Effector memory CD8-positive, alpha-beta T cell (primary cell): ENCODE measurements around the gene SRC.

ENCODE experiments used
- ATAC-seq: fragments of 150-1000 bp; cut with Tn5 transposase; replicated peaks from 2 replicates; pipeline ENCODE4 v1.10.0; 2021; ENCODE audit warnings: mild to moderate bottlenecking, moderate library complexity
- DNase-seq, 3 experiments: peaks; one replicate each; pipeline ENCODE4 v3.0.0; 2021
- H3K27ac Mint-ChIP-seq, 2 donors: one replicate each; pipeline ENCODE4 v1.8.0; 2022; ENCODE audit warnings: mild to moderate bottlenecking in 2 of 2, mixed read lengths in 2 of 2, moderate library complexity in 2 of 2
- H3K27me3 Mint-ChIP-seq, 2 donors: one replicate each; pipeline ENCODE4 v1.8.0; 2022; ENCODE audit warnings: mixed read lengths in 2 of 2
- H3K36me3 Mint-ChIP-seq: one replicate; pipeline ENCODE4 v1.8.0; 2022; ENCODE audit warnings: mild to moderate bottlenecking, moderate library complexity, mixed read lengths; ENCODE audit not compliant: insufficient read depth
- H3K4me1 Mint-ChIP-seq, 2 donors: one replicate each; pipeline ENCODE4 v1.8.0; 2022; ENCODE audit warnings: low read depth in 2 of 2, mixed read lengths in 2 of 2
- H3K4me3 Mint-ChIP-seq, 2 donors: one replicate each; pipeline ENCODE4 v1.8.0; 2022; ENCODE audit warnings: mild to moderate bottlenecking in 2 of 2, mixed read lengths in 2 of 2, moderate library complexity in 2 of 2
- H3K9me3 Mint-ChIP-seq, 2 donors: one replicate each; pipeline ENCODE4 v1.8.0; 2022; ENCODE audit warnings: mixed read lengths in 2 of 2

SRC gene

GRCh38 chr20:37309290-37309689 lies 36.6 kb upstream of the SRC start:
- no peaks in the 10 kb centered on the region for H3K27me3 Mint-ChIP-seq
- H3K4me1 Mint-ChIP-seq, result peaks cover 20 to 32% of the 10 kb centered on the region in 2 donors
- H3K36me3 Mint-ChIP-seq, result peaks cover 14% of the 10 kb centered on the region
- DNase-seq, result no peak
- H3K9me3 Mint-ChIP-seq, result no peaks in the 10 kb centered on the region
- no peak overlapping the region for H3K4me3 Mint-ChIP-seq
- ATAC-seq, result no peak
- H3K27ac Mint-ChIP-seq, result peak overlapping the region in 1 of 2 donors; percentile 17

- Mint-ChIP-seq H3K27me3 (no peaks in the 10 kb centered on the region), H3K36me3 (peaks cover 14% of the 10 kb centered on the region), H3K4me1 (peaks cover 20 to 31% of the 10 kb centered on the region in 2 donors), H3K27ac (peak overlapping the region; percentile 5 to 44), H3K9me3 (no peaks in the 10 kb centered on the region), H3K4me3 (no peak overlapping the region)
- DNase-seq (no peak), ATAC-seq (no peak)
These were observed 35.9 kb upstream of the SRC start for GRCh38 chr20:37309936-37310590.

DNA sequence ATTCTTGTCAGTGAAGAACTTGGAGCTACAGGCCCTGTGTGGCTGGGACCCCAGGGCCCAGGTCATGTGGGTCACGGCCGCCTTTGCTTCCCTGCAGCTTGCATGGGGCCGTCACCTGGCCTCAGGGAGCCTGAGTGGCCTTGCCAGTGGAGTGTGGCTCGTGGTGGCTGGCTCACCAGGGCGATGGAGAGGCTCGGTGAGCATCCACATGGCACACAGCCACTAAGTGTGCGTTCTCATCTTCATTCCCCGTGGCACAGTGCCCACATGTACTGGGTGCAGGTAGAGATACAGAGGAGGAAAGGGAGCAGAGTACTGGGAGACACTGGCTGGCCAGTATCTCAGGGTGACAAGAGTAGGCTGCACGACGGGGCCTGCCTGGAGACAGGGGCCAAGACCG lies 35.0 kb upstream of the SRC start:
- DNase-seq (no peak), ATAC-seq (no peak)
- peaks cover 14% of the 10 kb centered on the region for H3K36me3 Mint-ChIP-seq
- H3K27me3 Mint-ChIP-seq, result no peaks in the 10 kb centered on the region
- H3K4me3 Mint-ChIP-seq, result no peak overlapping the region
- peak overlapping the region in 1 of 2 donors; percentile 44 for H3K27ac Mint-ChIP-seq
- H3K4me1 Mint-ChIP-seq, result peaks cover 27 to 36% of the 10 kb centered on the region in 2 donors
- H3K9me3 Mint-ChIP-seq, result no peaks in the 10 kb centered on the region

- no peaks in the 10 kb centered on the region for H3K27me3 Mint-ChIP-seq
- DNase-seq, result no peak
- ATAC-seq, result no peak
- no peak overlapping the region for H3K4me3 Mint-ChIP-seq
- no peak overlapping the region for H3K27ac Mint-ChIP-seq
- peaks cover 14% of the 10 kb centered on the region for H3K36me3 Mint-ChIP-seq
- peaks cover 33 to 39% of the 10 kb centered on the region in 2 donors for H3K4me1 Mint-ChIP-seq
- no peaks in the 10 kb centered on the region for H3K9me3 Mint-ChIP-seq
These were observed 34.1 kb upstream of the SRC start for GRCh38 chr20:37311710-37312355.

DNA sequence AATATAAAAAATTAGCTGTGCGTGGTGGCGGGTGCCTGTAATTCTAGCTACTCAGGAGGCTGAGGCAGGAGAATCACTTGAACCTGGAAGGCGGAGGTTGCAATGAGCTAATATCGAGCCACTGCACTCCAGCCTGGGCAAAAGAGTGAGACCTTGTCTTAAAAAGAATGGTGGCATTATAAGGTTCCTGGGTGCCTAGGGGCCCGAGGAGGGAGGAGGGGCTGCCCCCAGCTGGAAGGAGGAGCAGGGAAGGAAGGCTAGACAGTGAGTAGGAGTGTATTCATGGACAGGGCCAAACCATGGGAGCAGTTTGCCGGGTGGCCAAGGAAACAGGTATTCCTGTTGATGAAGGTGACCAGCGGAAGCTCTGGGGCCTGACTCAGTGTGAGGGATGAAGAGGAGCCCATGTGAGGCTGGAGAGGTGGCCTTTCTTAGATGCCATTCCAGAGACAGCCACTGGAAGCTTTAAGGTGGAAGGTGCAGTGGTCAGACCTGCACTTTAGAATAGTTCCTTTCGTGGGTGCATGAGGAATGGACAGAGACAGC lies 32.3 kb upstream of the SRC start:
- DNase-seq, result no peak
- no peak overlapping the region for H3K4me3 Mint-ChIP-seq
- peak overlapping the region; percentile 90 to 95 for H3K27ac Mint-ChIP-seq
- no peaks in the 10 kb centered on the region for H3K27me3 Mint-ChIP-seq
- H3K4me1 Mint-ChIP-seq, result peaks cover 33 to 43% of the 10 kb centered on the region in 2 donors
- no peaks in the 10 kb centered on the region for H3K9me3 Mint-ChIP-seq
- no peak for ATAC-seq
- H3K36me3 Mint-ChIP-seq, result peaks cover 9% of the 10 kb centered on the region

- H3K4me3 Mint-ChIP-seq, result no peak overlapping the region
- H3K27ac Mint-ChIP-seq, result peak overlapping the region; percentile 90 to 95
- DNase-seq (no peak), ATAC-seq (no peak)
- H3K9me3 Mint-ChIP-seq, result no peaks in the 10 kb centered on the region
- H3K36me3 Mint-ChIP-seq, result peaks cover 8% of the 10 kb centered on the region
- peaks cover 33 to 43% of the 10 kb centered on the region in 2 donors for H3K4me1 Mint-ChIP-seq
- H3K27me3 Mint-ChIP-seq, result no peaks in the 10 kb centered on the region
These were observed 31.8 kb upstream of the SRC start for GRCh38 chr20:37314099-37314498.

DNA sequence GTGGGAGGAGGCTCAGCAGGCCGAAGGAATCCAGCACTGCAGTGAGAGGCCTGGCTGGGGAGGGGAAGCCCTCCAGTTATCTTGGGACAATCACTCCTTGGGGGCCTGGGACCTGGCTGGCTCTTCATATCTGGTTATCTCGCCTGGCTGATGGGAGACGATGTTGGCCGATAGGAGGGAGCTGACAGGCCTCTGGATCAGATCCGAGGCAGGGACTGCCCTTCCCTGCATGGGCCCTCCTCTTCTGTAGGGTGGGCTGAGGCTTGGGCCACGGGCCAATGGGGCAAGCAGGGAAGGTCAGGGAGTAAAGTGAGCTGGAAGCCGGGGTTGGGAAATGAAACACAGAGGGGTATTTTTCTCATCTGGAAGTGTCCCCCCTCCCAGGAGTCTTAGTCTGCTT lies 31.3 kb upstream of the SRC start:
- Mint-ChIP-seq H3K27me3 (no peaks in the 10 kb centered on the region), H3K27ac (peak overlapping the region; percentile 90 to 95), H3K4me1 (peaks cover 33 to 43% of the 10 kb centered on the region in 2 donors), H3K9me3 (no peaks in the 10 kb centered on the region), H3K36me3 (peaks cover 8% of the 10 kb centered on the region), H3K4me3 (no peak overlapping the region)
- ATAC-seq, result no peak
- no peak for DNase-seq

DNA sequence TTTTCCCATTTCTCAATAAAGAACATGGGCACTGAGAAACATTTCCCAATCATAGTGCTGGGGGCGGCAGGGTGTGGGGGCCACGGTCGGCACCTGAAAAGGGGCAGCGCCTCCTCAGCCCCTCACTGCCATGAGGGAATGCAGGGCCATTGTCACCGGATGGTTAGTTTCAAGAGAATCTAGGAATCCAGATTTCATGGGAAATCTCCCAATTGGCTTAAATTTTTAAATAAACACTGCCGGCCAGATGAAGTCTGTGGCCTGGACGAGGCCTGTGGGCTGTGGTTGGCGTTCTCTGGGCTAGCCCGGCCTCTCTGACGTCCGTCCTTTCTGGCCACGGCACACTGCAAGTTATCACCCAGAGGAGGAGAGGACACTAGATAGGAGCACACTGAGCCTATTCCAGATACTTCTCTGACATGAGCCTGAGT lies 30.9 kb upstream of the SRC start:
- Mint-ChIP-seq H3K4me3 (no peak overlapping the region), H3K27me3 (no peaks in the 10 kb centered on the region), H3K4me1 (peaks cover 31 to 43% of the 10 kb centered on the region in 2 donors), H3K9me3 (no peaks in the 10 kb centered on the region), H3K36me3 (peaks cover 7% of the 10 kb centered on the region), H3K27ac (peak overlapping the region; percentile 90 to 95)
- DNase-seq, result no peak
- ATAC-seq, result no peak

DNA sequence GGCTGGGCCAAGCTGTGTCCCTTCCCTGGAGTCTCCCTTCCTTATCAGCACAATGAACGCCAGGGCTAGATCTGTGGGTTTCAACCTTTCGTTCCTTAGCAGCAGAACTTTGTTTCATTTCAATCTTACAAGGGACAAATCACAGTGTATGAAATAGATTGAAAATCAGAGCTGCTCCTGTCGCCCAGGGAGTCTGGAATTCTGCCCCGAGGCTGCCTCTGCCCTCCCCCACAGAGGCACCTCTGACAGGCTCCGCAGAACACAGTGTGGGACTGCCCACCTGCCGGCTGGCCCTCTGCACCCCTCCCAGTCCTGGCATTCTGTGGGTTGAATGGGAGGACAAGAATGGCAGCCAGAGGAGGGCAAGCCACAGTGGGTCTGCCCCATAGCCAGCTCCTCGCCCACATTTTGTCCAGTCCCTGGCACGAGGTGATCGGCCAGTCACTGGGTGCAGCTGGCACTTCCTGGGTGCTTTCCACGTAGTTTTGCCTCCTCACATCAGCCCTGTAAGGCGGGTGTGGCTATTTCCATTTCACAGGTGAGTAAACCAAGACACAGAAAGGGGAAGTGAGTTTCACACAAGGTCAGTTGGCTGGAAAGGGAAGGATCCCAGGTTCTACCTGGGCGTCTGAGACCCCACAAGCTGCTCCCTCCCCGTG lies 30.4 kb upstream of the SRC start:
- Mint-ChIP-seq H3K4me1 (peaks cover 29 to 42% of the 10 kb centered on the region in 2 donors), H3K27ac (peak overlapping the region; percentile 90 to 95), H3K36me3 (peaks cover 7% of the 10 kb centered on the region), H3K4me3 (no peak overlapping the region), H3K9me3 (no peaks in the 10 kb centered on the region), H3K27me3 (no peaks in the 10 kb centered on the region)
- DNase-seq (no peak), ATAC-seq (peak; percentile 31)

DNA sequence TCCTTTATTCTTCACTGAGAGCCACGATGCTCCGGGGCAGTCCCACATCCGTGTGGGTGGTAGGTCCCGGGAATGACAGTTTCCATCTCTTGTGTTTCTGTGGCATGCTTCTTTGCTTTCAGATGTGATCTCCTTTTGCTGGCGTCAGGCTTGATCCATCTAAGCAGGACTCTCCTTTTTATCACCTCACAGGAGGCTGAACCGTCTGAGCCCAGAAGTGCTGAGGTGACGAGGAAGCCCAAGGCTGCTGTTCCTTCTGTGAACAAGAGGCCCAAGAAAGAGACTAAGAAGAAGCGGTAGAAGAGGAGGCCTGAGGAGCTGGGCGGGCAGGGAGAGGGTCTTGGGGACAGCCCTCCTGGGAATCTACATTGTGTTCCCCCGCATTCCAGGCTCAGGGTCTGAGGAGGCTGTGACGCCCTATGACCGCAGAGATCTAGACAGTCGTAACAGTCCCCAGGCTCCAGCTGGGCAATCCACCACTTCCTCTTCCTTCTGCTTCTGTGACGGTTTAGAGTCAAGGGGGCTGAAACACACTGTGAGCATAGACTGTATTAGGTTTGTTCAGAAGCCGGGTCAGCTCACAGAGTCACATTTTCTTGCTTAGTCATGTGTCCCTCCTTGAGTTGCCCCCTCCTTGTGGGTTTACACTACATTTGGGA lies 29.7 kb upstream of the SRC start:
- ATAC-seq, result peak; percentile 91
- DNase-seq, result peak; percentile 7 to 14 (median 10)
- peaks cover 28 to 36% of the 10 kb centered on the region in 2 donors for H3K4me1 Mint-ChIP-seq

GRCh38 chr20:37316775-37317170 lies 29.2 kb upstream of the SRC start:
- Mint-ChIP-seq H3K9me3 (no peaks in the 10 kb centered on the region), H3K27me3 (no peaks in the 10 kb centered on the region), H3K36me3 (peaks cover 7% of the 10 kb centered on the region), H3K27ac (peak overlapping the region; percentile 90 to 95), H3K4me1 (peaks cover 28 to 35% of the 10 kb centered on the region in 2 donors), H3K4me3 (no peak overlapping the region)
- ATAC-seq (no peak), DNase-seq (no peak)

More for the DNA sequence above, 29.7 kb upstream of the SRC start:
- Mint-ChIP-seq H3K27ac (peak overlapping the region; percentile 90 to 95), H3K36me3 (peaks cover 7% of the 10 kb centered on the region), H3K9me3 (no peaks in the 10 kb centered on the region), H3K27me3 (no peaks in the 10 kb centered on the region), H3K4me3 (no peak overlapping the region)

DNA sequence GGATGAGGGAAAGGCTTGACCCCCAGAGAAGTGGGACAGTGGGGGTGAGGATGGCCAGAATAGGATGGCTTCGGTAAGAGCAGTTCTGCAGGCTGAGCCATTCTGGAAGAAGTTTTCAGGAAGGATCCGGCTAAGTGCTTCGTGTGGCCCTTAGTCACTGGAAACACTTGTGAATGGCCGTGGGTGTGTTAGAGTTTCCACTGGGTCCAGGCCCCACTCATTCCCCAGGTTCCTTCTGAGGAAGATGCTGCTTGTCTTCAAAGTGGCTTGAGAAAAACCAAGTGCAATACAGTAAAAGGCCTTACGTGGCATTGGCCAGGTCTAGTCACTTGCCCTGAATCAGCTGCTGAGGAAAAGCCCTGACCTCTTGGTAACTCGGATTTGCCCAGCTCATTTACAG lies 28.6 kb upstream of the SRC start:
- H3K27me3 Mint-ChIP-seq, result no peaks in the 10 kb centered on the region
- H3K9me3 Mint-ChIP-seq, result no peaks in the 10 kb centered on the region
- peak overlapping the region; percentile 41 to 95 for H3K27ac Mint-ChIP-seq
- peaks cover 7% of the 10 kb centered on the region for H3K36me3 Mint-ChIP-seq
- DNase-seq (no peak), ATAC-seq (no peak)
- H3K4me3 Mint-ChIP-seq, result no peak overlapping the region
- H3K4me1 Mint-ChIP-seq, result peaks cover 28 to 31% of the 10 kb centered on the region in 2 donors

- H3K27ac Mint-ChIP-seq, result peak overlapping the region; percentile 41 to 66
- H3K9me3 Mint-ChIP-seq, result no peaks in the 10 kb centered on the region
- H3K4me3 Mint-ChIP-seq, result no peak overlapping the region
- no peaks in the 10 kb centered on the region for H3K27me3 Mint-ChIP-seq
- peaks cover 28 to 31% of the 10 kb centered on the region in 2 donors for H3K4me1 Mint-ChIP-seq
- H3K36me3 Mint-ChIP-seq, result peaks cover 7% of the 10 kb centered on the region
- ATAC-seq, result no peak
- DNase-seq, result no peak
These were observed 27.8 kb upstream of the SRC start for GRCh38 chr20:37317994-37318640.
